ENCODE data around the gene TRPC3.

TRPC3 gene

GRCh38 chr4:121851354-121851753 lies 100.5 kb downstream of the TRPC3 start:
- Histone ChIP-seq H3K36me3 (ENCODE audit: insufficient read depth, low read length) (peaks cover 6% of the 10 kb centered on the region), H3K27ac (no peak overlapping the region), H3K9me3 (ENCODE audit: low read depth, low read length) (no peaks in the 10 kb centered on the region), H3K4me3 (no peak overlapping the region), H3K9ac (ENCODE audit: insufficient read length) (no peak overlapping the region)
- no peak for TF ChIP-seq FOXP2 (optimal IDR thresholded peaks at IDR 0.05; ENCODE audit: control extremely low read depth, extremely low read length, insufficient read depth)
- TF ChIP-seq POLR2AphosphoS5 (IDR thresholded peaks at IDR 0.05; ENCODE audit: borderline replicate concordance, low read depth, low read length), result no peak
- TF ChIP-seq EZH2 (IDR thresholded peaks at IDR 0.05), result no peak
- no peak for DNase-seq (ENCODE audit: low read depth, low spot score)

- Histone ChIP-seq H3K27ac (no peak overlapping the region), H3K9me3 (ENCODE audit: low read depth, low read length) (no peaks in the 10 kb centered on the region), H3K9ac (ENCODE audit: insufficient read length) (no peak overlapping the region), H3K4me3 (no peak overlapping the region), H3K36me3 (ENCODE audit: insufficient read depth, low read length) (peaks cover 26% of the 10 kb centered on the region)
- TF ChIP-seq FOXP2 (optimal IDR thresholded peaks at IDR 0.05; ENCODE audit: control extremely low read depth, extremely low read length, insufficient read depth), result no peak
- no peak for TF ChIP-seq EZH2 (IDR thresholded peaks at IDR 0.05)
- TF ChIP-seq POLR2AphosphoS5 (IDR thresholded peaks at IDR 0.05; ENCODE audit: borderline replicate concordance, low read depth, low read length), result no peak
- DNase-seq (ENCODE audit: low read depth, low spot score), result no peak
These were observed 105.2 kb downstream of the TRPC3 start for GRCh38 chr4:121846662-121847061.

- no peak for TF ChIP-seq EZH2 (IDR thresholded peaks at IDR 0.05)
- TF ChIP-seq FOXP2 (optimal IDR thresholded peaks at IDR 0.05; ENCODE audit: control extremely low read depth, extremely low read length, insufficient read depth), result no peak
- TF ChIP-seq POLR2AphosphoS5 (IDR thresholded peaks at IDR 0.05; ENCODE audit: borderline replicate concordance, low read depth, low read length), result no peak
These were observed 109.0 kb downstream of the TRPC3 start for GRCh38 chr4:121842862-121843261.

GRCh38 chr4:121838136-121838535 lies 113.7 kb downstream of the TRPC3 start:
- Histone ChIP-seq H3K9ac (ENCODE audit: insufficient read length) (no peak overlapping the region), H3K27ac (no peak overlapping the region), H3K9me3 (ENCODE audit: low read depth, low read length) (no peaks in the 10 kb centered on the region), H3K36me3 (ENCODE audit: insufficient read depth, low read length) (peaks cover 32% of the 10 kb centered on the region), H3K4me3 (no peak overlapping the region)
- no peak for DNase-seq (ENCODE audit: low read depth, low spot score)
- no peak for TF ChIP-seq POLR2AphosphoS5 (IDR thresholded peaks at IDR 0.05; ENCODE audit: borderline replicate concordance, low read depth, low read length)
- TF ChIP-seq FOXP2 (optimal IDR thresholded peaks at IDR 0.05; ENCODE audit: control extremely low read depth, extremely low read length, insufficient read depth), result no peak
- no peak for TF ChIP-seq EZH2 (IDR thresholded peaks at IDR 0.05)

More at GRCh38 chr4:121842862-121843261, 109.0 kb downstream of the TRPC3 start:
- no peak overlapping the region for H3K27ac ChIP-seq
- H3K36me3 ChIP-seq (ENCODE audit: insufficient read depth, low read length), result peaks cover 35% of the 10 kb centered on the region
- no peak for DNase-seq (ENCODE audit: low read depth, low spot score)
- no peak overlapping the region for H3K4me3 ChIP-seq
- H3K9ac ChIP-seq (ENCODE audit: insufficient read length), result no peak overlapping the region
- H3K9me3 ChIP-seq (ENCODE audit: low read depth, low read length), result no peaks in the 10 kb centered on the region

DNA sequence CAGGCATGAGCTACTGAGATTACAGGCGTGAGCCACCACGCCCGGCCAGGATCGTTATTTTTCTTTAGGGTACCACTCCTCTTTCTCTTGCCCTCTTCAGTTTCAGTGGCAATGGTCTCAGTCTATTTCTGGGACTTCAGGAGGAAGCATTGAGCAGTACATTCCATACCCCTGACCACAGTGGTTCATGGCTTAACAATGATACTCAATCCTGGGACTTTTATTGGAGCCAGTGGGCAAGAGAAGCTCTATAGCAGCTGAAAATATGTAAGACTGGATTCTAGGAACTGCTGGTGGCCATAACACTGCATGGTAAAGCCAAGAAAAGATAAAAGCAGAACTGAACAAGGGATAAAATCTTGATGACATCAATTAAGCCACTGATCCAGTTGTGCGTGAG lies 122.3 kb downstream of the TRPC3 start:
- Histone ChIP-seq H3K27ac (no peak overlapping the region), H3K4me3 (no peak overlapping the region), H3K36me3 (ENCODE audit: insufficient read depth, low read length) (peaks cover 5% of the 10 kb centered on the region), H3K9me3 (ENCODE audit: low read depth, low read length) (no peaks in the 10 kb centered on the region), H3K9ac (ENCODE audit: insufficient read length) (no peak overlapping the region)
- DNase-seq (ENCODE audit: low read depth, low spot score), result no peak
- TF ChIP-seq POLR2AphosphoS5 (IDR thresholded peaks at IDR 0.05; ENCODE audit: borderline replicate concordance, low read depth, low read length) (no peak), EZH2 (IDR thresholded peaks at IDR 0.05) (no peak), FOXP2 (optimal IDR thresholded peaks at IDR 0.05; ENCODE audit: control extremely low read depth, extremely low read length, insufficient read depth) (no peak)

All from SK-N-MC (cell line).